C4-2B (cell line): Measurements from ENCODE around the gene GGA3.

ENCODE experiments used
- CTCF ChIP-seq: fragments of 450-650 bp; conservative IDR thresholded peaks from 2 replicates; pipeline ENCODE4 v1.5.1; 2017; ENCODE audit warnings: mild to moderate bottlenecking
- ZFX ChIP-seq: fragments of 450-650 bp; IDR thresholded peaks from 2 replicates; pipeline ENCODE4 v1.6.1; 2017

GRCh38 chr17:75238020-75238580 lies 23.3 kb downstream of the GGA3 start:
- no peak for TF ChIP-seq CTCF
- TF ChIP-seq ZFX, result no peak
